ENCODE measurements around the gene MAPK8IP1. TPM values are rescaled to one million over a fixed set of nuclear protein-coding genes. Genes with fewer than 3 reads are reported as not detected.

MAPK8IP1 gene
- total and polyA plus RNA-seq, 4 donors = 4.7 to 15.4 (median 5.7) TPM

DNA sequence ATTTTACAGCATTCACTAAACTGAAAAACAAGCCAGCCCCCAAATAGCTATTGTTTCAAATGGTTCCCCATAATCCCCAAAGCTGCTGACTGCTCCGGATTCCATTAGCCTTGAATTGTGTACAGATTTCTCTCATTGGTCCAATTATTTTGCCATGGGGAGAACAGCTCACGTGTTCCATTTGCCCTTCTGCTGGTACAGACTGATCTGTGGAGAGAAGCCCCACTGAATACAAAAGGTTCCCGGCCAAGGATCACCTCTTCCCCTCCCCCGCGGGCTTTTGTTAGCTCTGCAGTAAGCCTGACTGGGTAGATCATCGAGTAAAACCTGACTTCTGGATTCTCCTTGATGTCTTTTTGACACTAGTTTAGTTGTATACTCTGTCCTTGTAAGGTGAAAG lies 9.1 kb upstream of the MAPK8IP1 start:
- no peak overlapping the region for H3K4me3 ChIP-seq
- DNase-seq = no peak
- H3K4me1 ChIP-seq (ENCODE audit: control insufficient read depth in 5 of 5, insufficient read depth in 5 of 5, low read length in 5 of 5) = no peaks in the 10 kb centered on the region
- no peak overlapping the region for H3K9ac ChIP-seq (ENCODE audit: insufficient read depth in 1 of 2, low read length in 2 of 2)
- no peak for ATAC-seq (ENCODE audit: insufficient read depth, low FRiP score)
- H3K9me3 ChIP-seq (ENCODE audit: control insufficient read depth in 4 of 4, insufficient read depth in 3 of 4, low read length in 3 of 4) = peaks cover 0 to 1% (median 0%) of the 10 kb centered on the region in 4 donors
- H3K36me3 ChIP-seq (ENCODE audit: control insufficient read depth in 4 of 4, insufficient read depth in 4 of 4, low read length in 4 of 4) = peaks cover 31 to 54% (median 43%) of the 10 kb centered on the region in 4 donors
- no peak overlapping the region for H3K27ac ChIP-seq (ENCODE audit: low read depth in 1 of 2, low read length in 1 of 2)
- 75 to 82% methylated on average over 6 of the region's 6 CpGs for WGBS, 2 donors
- TF ChIP-seq CTCF (IDR thresholded peaks at IDR 0.05; ENCODE audit: control extremely low read depth, extremely low read depth) = no peak
- H3K27me3 ChIP-seq (ENCODE audit: control insufficient read depth in 3 of 3, insufficient read depth in 3 of 3, low read length in 2 of 3) = no peaks in the 10 kb centered on the region

- TF ChIP-seq CTCF (IDR thresholded peaks at IDR 0.05; ENCODE audit: control extremely low read depth, extremely low read depth) = no peak
- H3K36me3 ChIP-seq (ENCODE audit: control insufficient read depth in 4 of 4, insufficient read depth in 4 of 4, low read length in 4 of 4) = peaks cover 25 to 54% (median 42%) of the 10 kb centered on the region in 4 donors
- 94 to 96% methylated on average over 8 of the region's 8 CpGs for WGBS, 2 donors
Observed at GRCh38 chr11:45877221-45877620, 8.2 kb upstream of the MAPK8IP1 start.

DNA sequence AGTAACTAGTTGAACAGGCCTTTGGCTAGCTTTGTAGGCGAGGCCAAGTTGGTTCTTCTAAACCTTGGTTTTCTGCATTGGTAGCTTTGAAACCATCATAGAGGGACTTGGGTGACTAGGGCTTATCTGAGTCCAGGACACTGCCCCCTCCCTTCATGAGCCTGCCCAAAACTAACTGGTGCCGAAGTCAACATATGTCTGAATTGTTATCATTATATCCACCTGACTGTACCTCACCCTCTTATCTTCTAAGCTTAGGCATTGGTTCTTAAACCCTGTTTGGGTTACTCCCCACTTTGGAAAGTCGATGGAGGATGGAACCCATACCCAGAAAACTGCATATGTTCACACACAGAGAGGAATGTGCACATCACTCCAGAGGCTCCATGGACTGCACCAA lies 7.6 kb upstream of the MAPK8IP1 start:
- DNase-seq (no peak), ATAC-seq (ENCODE audit: insufficient read depth, low FRiP score) (no peak)
- Histone ChIP-seq H3K9ac (ENCODE audit: insufficient read depth in 1 of 2, low read length in 2 of 2) (no peak overlapping the region), H3K4me1 (ENCODE audit: control insufficient read depth in 5 of 5, insufficient read depth in 5 of 5, low read length in 5 of 5) (no peaks in the 10 kb centered on the region), H3K27me3 (ENCODE audit: control insufficient read depth in 3 of 3, insufficient read depth in 3 of 3, low read length in 2 of 3) (no peaks in the 10 kb centered on the region), H3K36me3 (ENCODE audit: control insufficient read depth in 4 of 4, insufficient read depth in 4 of 4, low read length in 4 of 4) (peaks cover 28 to 56% (median 41%) of the 10 kb centered on the region in 4 donors), H3K27ac (ENCODE audit: low read depth in 1 of 2, low read length in 1 of 2) (no peak overlapping the region), H3K4me3 (no peak overlapping the region), H3K9me3 (ENCODE audit: control insufficient read depth in 4 of 4, insufficient read depth in 3 of 4, low read length in 3 of 4) (peaks cover 0 to 1% (median 0%) of the 10 kb centered on the region in 4 donors)
- 91 to 96% methylated on average over 3 of the region's 3 CpGs for WGBS, 2 donors
- TF ChIP-seq CTCF (IDR thresholded peaks at IDR 0.05; ENCODE audit: control extremely low read depth, extremely low read depth) = no peak

More at GRCh38 chr11:45877221-45877620, 8.2 kb upstream of the MAPK8IP1 start:
- Histone ChIP-seq H3K27ac (ENCODE audit: low read depth in 1 of 2, low read length in 1 of 2) (no peak overlapping the region), H3K4me3 (no peak overlapping the region), H3K4me1 (ENCODE audit: control insufficient read depth in 5 of 5, insufficient read depth in 5 of 5, low read length in 5 of 5) (no peaks in the 10 kb centered on the region), H3K9ac (ENCODE audit: insufficient read depth in 1 of 2, low read length in 2 of 2) (no peak overlapping the region), H3K27me3 (ENCODE audit: control insufficient read depth in 3 of 3, insufficient read depth in 3 of 3, low read length in 2 of 3) (no peaks in the 10 kb centered on the region), H3K9me3 (ENCODE audit: control insufficient read depth in 4 of 4, insufficient read depth in 3 of 4, low read length in 3 of 4) (peaks cover 0 to 1% (median 0%) of the 10 kb centered on the region in 4 donors)
- ATAC-seq (ENCODE audit: insufficient read depth, low FRiP score) (no peak), DNase-seq (no peak)

All from lung (tissue), 12 donors.